Stimulated activated CD4-positive, alpha-beta T cell treated with anti-CD3 and anti-CD28 coated beads, Interleukin-4, amount 100 ng/mL, for 1 hour (primary cell): ENCODE results near the gene MFSD12.
"Not testable (repeated sequence)": the region's sequence is repeated elsewhere in the genome, so short reads cannot be mapped to it uniquely, and the experiment has no call there.

Source experiments
- DNase-seq: peaks from one replicate; pipeline ENCODE4 v3.0.0-alpha.2; 2020

The MFSD12 gene

GRCh38 chr19:3536429-3537100, 20.8 kb downstream of the MFSD12 start:
- DNase-seq = no peak

GRCh38 chr19:3535981-3536380, 21.4 kb downstream of the MFSD12 start:
- no peak for DNase-seq

- no peak for DNase-seq
Measured at GRCh38 chr19:3535563-3535965, 21.8 kb downstream of the MFSD12 start.

- no peak for DNase-seq
Measured at GRCh38 chr19:3535235-3535535, 22.2 kb downstream of the MFSD12 start.

GRCh38 chr19:3534375-3535234, 22.8 kb downstream of the MFSD12 start:
- DNase-seq = no peak

GRCh38 chr19:3533563-3534216, 23.7 kb downstream of the MFSD12 start:
- DNase-seq = no peak

- no peak for DNase-seq
Measured at GRCh38 chr19:3533033-3533432, 24.4 kb downstream of the MFSD12 start.

GRCh38 chr19:3532154-3532786, 25.1 kb downstream of the MFSD12 start:
- no peak for DNase-seq

DNA sequence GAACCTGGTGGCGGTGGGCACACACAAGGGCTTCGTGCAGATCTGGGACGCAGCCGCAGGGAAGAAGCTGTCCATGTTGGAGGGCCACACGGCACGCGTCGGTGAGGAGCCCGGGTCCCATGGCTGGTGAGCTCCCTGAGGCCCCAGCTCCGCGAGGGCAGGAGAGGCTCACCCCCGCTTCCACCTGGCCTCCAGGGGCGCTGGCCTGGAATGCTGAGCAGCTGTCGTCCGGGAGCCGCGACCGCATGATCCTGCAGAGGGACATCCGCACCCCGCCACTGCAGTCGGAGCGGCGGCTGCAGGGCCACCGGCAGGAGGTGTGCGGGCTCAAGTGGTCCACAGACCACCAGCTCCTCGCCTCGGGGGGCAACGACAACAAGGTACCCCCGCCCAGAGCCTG, 25.7 kb downstream of the MFSD12 start:
- no peak for DNase-seq

DNA sequence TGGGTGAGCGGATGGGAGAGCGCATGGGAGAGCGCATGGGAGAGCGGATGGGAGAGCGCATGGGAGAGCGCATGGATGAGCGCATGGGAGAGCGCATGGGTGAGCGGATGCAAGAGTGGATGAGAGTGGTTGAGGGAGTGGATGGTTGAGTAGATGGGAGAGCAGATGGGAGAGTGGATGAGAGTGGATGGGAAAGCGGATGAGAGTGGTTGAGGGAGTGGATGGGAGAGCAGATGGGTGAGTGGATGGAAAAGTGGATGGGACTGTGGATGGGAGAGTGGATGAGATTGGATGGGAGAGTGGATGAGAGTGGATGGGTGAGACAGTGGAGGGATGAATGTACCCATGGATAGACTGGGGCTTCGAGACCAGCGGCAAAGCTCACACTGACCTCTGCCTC, 27.0 kb downstream of the MFSD12 start:
- no peak for DNase-seq

- not testable (repeated sequence) for DNase-seq
Measured at GRCh38 chr19:3529299-3529698, 28.1 kb downstream of the MFSD12 start.

GRCh38 chr19:3528539-3529211, 28.7 kb downstream of the MFSD12 start:
- no peak for DNase-seq

DNA sequence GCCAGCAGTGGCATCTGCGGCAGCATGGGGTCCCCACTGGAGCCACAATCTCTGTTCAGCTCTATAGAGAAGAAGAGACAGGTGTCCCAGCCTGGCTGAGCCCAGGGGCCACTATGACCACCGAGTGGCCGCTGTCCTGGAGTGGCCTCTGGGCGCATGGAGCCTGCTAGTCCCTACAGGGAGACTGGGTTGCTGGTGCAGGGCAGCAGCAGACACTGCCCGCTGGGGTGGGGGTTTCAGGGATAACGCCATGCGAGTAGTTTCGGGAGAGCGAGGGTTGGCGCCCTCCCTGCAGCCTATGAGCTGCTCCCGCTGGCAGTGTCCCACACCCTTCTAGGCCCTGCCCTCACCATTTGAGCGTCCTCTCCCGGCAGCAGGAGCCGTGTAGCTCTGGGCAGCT, 29.3 kb downstream of the MFSD12 start:
- no peak for DNase-seq

DNA sequence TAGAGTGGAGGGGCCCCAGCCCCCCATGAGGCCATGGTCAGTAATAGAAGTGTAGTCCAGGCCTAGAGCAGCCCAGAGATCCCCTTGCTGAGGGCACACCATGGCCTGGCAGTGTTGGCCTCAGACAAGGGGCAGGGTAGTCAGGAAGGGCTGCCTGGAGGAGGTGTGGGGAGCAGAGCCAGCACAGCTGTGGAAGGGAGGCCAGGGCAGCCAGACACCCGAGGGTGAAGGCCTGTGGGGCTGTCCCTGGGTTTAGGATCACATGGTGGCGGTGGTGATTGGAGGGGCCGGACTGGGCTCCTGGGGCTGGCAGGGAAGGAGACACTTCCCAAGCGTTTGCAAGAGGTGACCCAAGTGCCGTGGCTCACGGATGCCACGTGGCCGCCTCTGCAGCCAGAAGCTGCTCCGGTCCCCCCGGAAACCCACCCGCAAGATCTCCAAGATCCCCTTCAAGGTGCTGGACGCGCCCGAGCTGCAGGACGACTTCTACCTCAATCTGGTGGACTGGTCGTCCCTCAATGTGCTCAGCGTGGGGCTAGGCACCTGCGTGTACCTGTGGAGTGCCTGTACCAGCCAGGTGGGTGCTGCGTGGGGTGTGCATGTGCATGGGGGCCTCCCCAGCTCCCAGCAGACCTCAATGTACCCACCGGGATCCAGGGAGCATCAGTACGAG, 30.0 kb downstream of the MFSD12 start:
- no peak for DNase-seq

DNA sequence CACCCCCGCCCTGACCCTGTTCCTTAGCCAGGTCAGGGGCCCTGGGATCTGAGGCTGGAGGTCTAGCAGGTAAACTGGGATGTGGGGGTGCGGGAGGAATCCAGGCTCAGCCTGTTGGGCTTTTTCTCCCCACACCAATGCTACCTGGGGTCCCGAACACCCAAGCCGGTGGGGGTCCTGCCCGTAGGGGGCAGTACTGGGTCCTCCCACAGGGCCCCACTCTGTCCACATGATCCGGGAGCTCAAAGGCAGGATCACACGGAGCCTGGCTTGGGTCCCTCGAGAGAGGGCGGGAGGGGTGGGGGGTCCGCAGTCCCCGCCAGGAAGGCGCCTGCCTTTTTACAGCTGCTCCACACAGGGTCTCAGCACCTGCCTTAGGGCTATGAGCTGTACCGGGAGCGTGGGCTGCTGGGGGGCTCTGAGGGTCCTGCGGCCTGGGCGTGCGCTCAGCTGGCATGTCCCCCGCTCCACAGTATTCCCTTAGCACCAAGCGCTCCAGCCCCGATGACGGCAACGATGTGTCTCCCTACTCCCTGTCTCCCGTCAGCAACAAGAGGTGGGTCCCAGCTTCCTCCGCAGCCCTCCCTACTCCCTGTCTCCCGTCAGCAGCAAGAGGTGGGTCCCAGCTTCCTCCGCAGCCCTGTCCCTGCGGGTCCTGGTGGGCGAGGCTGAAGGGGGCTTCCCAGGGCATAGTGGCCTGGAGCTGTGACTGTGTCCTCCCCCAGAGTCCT, 30.7 kb downstream of the MFSD12 start:
- DNase-seq = no peak

GRCh38 chr19:3524904-3525451, 32.4 kb downstream of the MFSD12 start:
- no peak for DNase-seq

GRCh38 chr19:3524078-3524842, 33.1 kb downstream of the MFSD12 start:
- DNase-seq = no peak

GRCh38 chr19:3523361-3524077, 33.9 kb downstream of the MFSD12 start:
- DNase-seq = no peak

GRCh38 chr19:3522421-3523360, 34.7 kb downstream of the MFSD12 start:
- no peak for DNase-seq
